ENCODE results near the gene ZNF664.

ZNF664 gene

GRCh38 chr12:123960029-123960735 is 12.8 kb upstream of the ZNF664 start:
- DNase-seq = no peak

GRCh38 chr12:123960856-123961255 is 12.2 kb upstream of the ZNF664 start:
- no peak for DNase-seq

- no peak for DNase-seq
Measured at GRCh38 chr12:123961585-123962345, 11.2 kb upstream of the ZNF664 start.

GRCh38 chr12:123962513-123962912 is 10.5 kb upstream of the ZNF664 start:
- DNase-seq = no peak

- no peak for DNase-seq
Measured at GRCh38 chr12:123963821-123964220, 9.2 kb upstream of the ZNF664 start.

GRCh38 chr12:123965382-123965781 is 7.6 kb upstream of the ZNF664 start:
- no peak for DNase-seq

GRCh38 chr12:123966596-123966995 is 6.4 kb upstream of the ZNF664 start:
- no peak for DNase-seq

- no peak for DNase-seq
Measured at GRCh38 chr12:123967121-123967586, 5.9 kb upstream of the ZNF664 start.

GRCh38 chr12:123971449-123971769 is 1.6 kb upstream of the ZNF664 start:
- no peak for DNase-seq

GRCh38 chr12:123971770-123972456 is 1.1 kb upstream of the ZNF664 start:
- DNase-seq = peak; percentile 43

GRCh38 chr12:123973552-123974341 is 732 bp downstream of the ZNF664 start:
- DNase-seq = peak; percentile 18

- no peak for DNase-seq
Measured at GRCh38 chr12:123976227-123976826, 3.3 kb downstream of the ZNF664 start.

- DNase-seq = no peak
Measured at GRCh38 chr12:123979566-123979965, 6.6 kb downstream of the ZNF664 start.

- no peak for DNase-seq
Measured at GRCh38 chr12:123982269-123982668, 9.3 kb downstream of the ZNF664 start.

GRCh38 chr12:123983822-123984485 is 10.9 kb downstream of the ZNF664 start:
- DNase-seq = peak; percentile 50

- DNase-seq = no peak
Measured at GRCh38 chr12:123984903-123985302, 11.9 kb downstream of the ZNF664 start.

- no peak for DNase-seq
Measured at GRCh38 chr12:123986374-123986965, 13.5 kb downstream of the ZNF664 start.

GRCh38 chr12:123987022-123987421 is 14.0 kb downstream of the ZNF664 start:
- no peak for DNase-seq

GRCh38 chr12:123989168-123989567 is 16.2 kb downstream of the ZNF664 start:
- DNase-seq = no peak

GRCh38 chr12:123989753-123990152 is 16.7 kb downstream of the ZNF664 start:
- DNase-seq = no peak

- DNase-seq = no peak
Measured at GRCh38 chr12:123990511-123990910, 17.5 kb downstream of the ZNF664 start.
